GM12873 (cell line): ENCODE measurements around the gene SLC22A15.

ENCODE experiments used
- CTCF ChIP-seq: IDR thresholded peaks from 2 replicates; pipeline ENCODE4 v1.5.1; 2012; ENCODE audit warnings: low read depth, mild to moderate bottlenecking, moderate library complexity, low read length, control low read depth; ENCODE audit not compliant: insufficient read depth; ENCODE audit errors: missing control alignments

Gene SLC22A15

GRCh38 chr1:116115476-116116439, 139.4 kb downstream of the SLC22A15 start:
- no peak for TF ChIP-seq CTCF

- TF ChIP-seq CTCF: no peak
Measured at GRCh38 chr1:116118471-116118870, 142.2 kb downstream of the SLC22A15 start.
